MCF 10A (cell line): ENCODE data around the gene FLNA. TPM values are rescaled to one million over a fixed set of nuclear protein-coding genes. Genes with fewer than 3 reads are reported as not detected.
"Not testable (repeated sequence)": the region's sequence is repeated elsewhere in the genome, so short reads cannot be mapped to it uniquely, and the experiment has no call there.

Experiments used
- BruUV-seq: library from RNA; stranded (reverse); fragments of 400-500 nt; replicated peaks from 2 replicates; lab custom pipeline; 2021; lab: Mats Ljungman, UMichigan
- CTCF ChIA-PET: fragments of 300-600 bp; sonication (Branson Sonifier 250); formaldehyde crosslinking; extraction: SDS; loops from one replicate; lab custom pipeline; 2021; ENCODE audit warnings: antibody characterized with exemption, inconsistent platforms; lab: Yijun Ruan, JAX
- POLR2A ChIA-PET: fragments of 300-600, 350-650 bp; sonication (Branson Sonifier 250); formaldehyde crosslinking; extraction: SDS; loops from one replicate; lab custom pipeline; 2020; ENCODE audit warnings: antibody characterized with exemption, inconsistent platforms; lab: Yijun Ruan, JAX
- DNase-seq: peaks from one replicate; pipeline ENCODE4 v3.0.0-alpha.2; 2018; ENCODE audit not compliant: unreplicated experiment
- H3K27ac Mint-ChIP-seq: one replicate; pipeline ENCODE4 v1.8.0; 2022; ENCODE audit warnings: mild to moderate bottlenecking, low read depth, mixed read lengths; ENCODE audit not compliant: unreplicated experiment
- H3K27me3 Mint-ChIP-seq: one replicate; pipeline ENCODE4 v1.8.0; 2022; ENCODE audit warnings: mixed read lengths; ENCODE audit not compliant: insufficient read depth, unreplicated experiment
- H3K36me3 Mint-ChIP-seq: one replicate; pipeline ENCODE4 v1.8.0; 2022; ENCODE audit warnings: mild to moderate bottlenecking, moderate library complexity, mixed read lengths; ENCODE audit not compliant: insufficient read depth, unreplicated experiment
- H3K4me1 Mint-ChIP-seq: one replicate; pipeline ENCODE4 v1.8.0; 2022; ENCODE audit warnings: mixed read lengths; ENCODE audit not compliant: insufficient read depth, unreplicated experiment
- H3K4me3 Mint-ChIP-seq: one replicate; pipeline ENCODE4 v1.8.0; 2022; ENCODE audit warnings: mild to moderate bottlenecking, moderate library complexity, mixed read lengths; ENCODE audit not compliant: unreplicated experiment
- H3K9me3 Mint-ChIP-seq: one replicate; pipeline ENCODE4 v1.8.0; 2022; ENCODE audit warnings: mixed read lengths; ENCODE audit not compliant: unreplicated experiment
- CTCF ChIP-seq: fragments of 200-600 bp; IDR thresholded peaks from one replicate; pipeline ENCODE4 v1.8.0; 2022; ENCODE audit warnings: antibody characterized with exemption, mild to moderate bottlenecking; ENCODE audit not compliant: unreplicated experiment
- intact Hi-C: fragments of 100-400 bp; cut with micrococcal nuclease; formaldehyde crosslinking; loops from 2 replicates; pipeline ENCODE4 v1.14.1; 2022
- total RNA-seq: library from RNA; stranded (reverse); gene quantifications from 2 replicates; pipeline ENCODE4 v1.2.3, GENCODE V29; 2022

The FLNA gene
- total RNA-seq, 1 experiment from 2014 or later, result 1,218 TPM

GRCh38 chrX:154398668-154399526 lies 24.5 kb upstream of the FLNA start:
- Mint-ChIP-seq H3K27ac (peak overlapping the region; percentile 97), H3K27me3 (no peaks in the 10 kb centered on the region), H3K9me3 (no peaks in the 10 kb centered on the region), H3K4me1 (peaks cover 5% of the 10 kb centered on the region), H3K4me3 (peak overlapping the region; percentile 92), H3K36me3 (peaks cover 51% of the 10 kb centered on the region)
- BruUV-seq, result TSS peak; percentile 72
- intact Hi-C loops, result loop anchor here (5.0 kb wide), 1 partner anchor 133 kb away; no protein-coding TSS in a partner anchor
- ChIA-PET CTCF (interaction anchor here (0.6 to 3.3 kb wide), 10 partner anchors 9 to 555 kb away, joined by 3 to 21 read pairs (median 4); partner anchors contain the start of gene FLNA), POLR2A (interaction anchor here (0.6 to 4.7 kb wide), 24 partner anchors 11 to 428 kb away, joined by 3 to 100 read pairs (median 6); partner anchors contain the start of genes ATP6AP1, DNASE1L1, EMD and FLNA)
- peak; percentile 42 for TF ChIP-seq CTCF
- peak; percentile 77 for DNase-seq

GRCh38 chrX:154397888-154398667 lies 23.6 kb upstream of the FLNA start, which contains the start of gene RPL10:
Gene RPL10 (plus strand): TSS chrX:154398377. CDS start chrX:154398520, 143 bp downstream.
- peaks cover 50% of the 10 kb centered on the region for H3K36me3 Mint-ChIP-seq
- no peaks in the 10 kb centered on the region for H3K27me3 Mint-ChIP-seq

GRCh38 chrX:154396973-154397887 lies 22.8 kb upstream of the FLNA start:
- intact Hi-C loops, result loop anchor here (5.0 kb wide), 1 partner anchor 135 kb away; no protein-coding TSS in a partner anchor
- no peaks in the 10 kb centered on the region for H3K9me3 Mint-ChIP-seq
- H3K4me1 Mint-ChIP-seq, result peaks cover 5% of the 10 kb centered on the region
- peak; percentile 69 for DNase-seq
- BruUV-seq, result TSS peak; percentile 63
- H3K27ac Mint-ChIP-seq, result peak overlapping the region; percentile 97
- no peak for TF ChIP-seq CTCF
- POLR2A ChIA-PET, result interaction anchor here (0.7 to 4.7 kb wide), 21 partner anchors 13 to 426 kb away, joined by 3 to 100 read pairs (median 7); partner anchors contain the start of genes ATP6AP1, DNASE1L1, EMD and FAM3A
- peak overlapping the region; percentile 92 for H3K4me3 Mint-ChIP-seq
- no peaks in the 10 kb centered on the region for H3K27me3 Mint-ChIP-seq
- CTCF ChIA-PET, result interaction anchor here (1.3 to 3.3 kb wide), 2 partner anchors 17 to 24 kb away, joined by 5 to 21 read pairs; partner anchors contain the start of gene FLNA
- peaks cover 42% of the 10 kb centered on the region for H3K36me3 Mint-ChIP-seq

More at GRCh38 chrX:154397888-154398667, 23.6 kb upstream of the FLNA start, which contains the start of gene RPL10:
- CTCF ChIA-PET, result interaction anchor here (0.7 to 3.3 kb wide), 3 partner anchors 12 to 146 kb away, joined by 3 to 21 read pairs (median 4); partner anchors contain the start of gene FLNA
- Mint-ChIP-seq H3K9me3 (no peaks in the 10 kb centered on the region), H3K4me3 (peak within 1 kb of the TSS; percentile 92), H3K27ac (peak within 1 kb of the TSS; percentile 97), H3K4me1 (peaks cover 5% of the 10 kb centered on the region)
- intact Hi-C loops, result loop anchor here (5.0 kb wide), 1 partner anchor 134 kb away; no protein-coding TSS in a partner anchor
- POLR2A ChIA-PET, result interaction anchor here (0.6 to 4.7 kb wide), 24 partner anchors 12 to 427 kb away, joined by 3 to 100 read pairs (median 6); partner anchors contain the start of genes ATP6AP1, DNASE1L1, EMD and FAM3A
- TF ChIP-seq CTCF, result no peak
- DNase-seq, result peak; percentile 93
- BruUV-seq, result no TSS peak

- ChIA-PET CTCF (interaction anchor here (1.3 to 3.3 kb wide), 2 partner anchors 16 to 23 kb away, joined by 5 to 21 read pairs; partner anchors contain the start of gene FLNA), POLR2A (interaction anchor here (0.7 to 4.7 kb wide), 4 partner anchors 14 to 27 kb away, joined by 3 to 100 read pairs (median 40); partner anchors contain the start of genes DNASE1L1, EMD, FLNA and TAFAZZIN)
- DNase-seq, H3K9me3 Mint-ChIP-seq, H3K27ac Mint-ChIP-seq, BruUV-seq, H3K4me1 Mint-ChIP-seq, H3K27me3 Mint-ChIP-seq: not testable (repeated sequence)
- intact Hi-C loops, result loop anchor here (5.0 kb wide), 1 partner anchor 136 kb away; no protein-coding TSS in a partner anchor
- Mint-ChIP-seq H3K4me3 (peak overlapping the region; percentile 92), H3K36me3 (peaks cover 36% of the 10 kb centered on the region)
These were observed 21.9 kb upstream of the FLNA start for GRCh38 chrX:154396363-154396762.
